DOHH2 (cell line): ENCODE measurements around the gene EIF1AD.

Experiments used
- CTCF ChIP-seq: fragments of 200-600 bp; sonication (generic); IDR thresholded peaks from one replicate; pipeline ENCODE4 v1.5.1; 2014; ENCODE audit warnings: antibody characterized with exemption, mild to moderate bottlenecking, low read depth, low read length; ENCODE audit not compliant: poor library complexity, severe bottlenecking
- EZH2phosphoT487 ChIP-seq: fragments of 200-600 bp; sonication (generic); IDR thresholded peaks from 2 replicates; pipeline ENCODE4 v1.6.1; 2017; ENCODE audit warnings: borderline replicate concordance, mild to moderate bottlenecking, antibody characterized with exemption, low read length, moderate library complexity, mixed read lengths

- TF ChIP-seq CTCF (no peak), EZH2phosphoT487 (no peak)
Measured at GRCh38 chr11:66006134-66006890, 4.4 kb upstream of the EIF1AD start.
